NCI-H345 treated with DMSO at 0.1 percent for 48 hours (cell line): Measurements from ENCODE around the gene MAP4K2.

Experiments used
- DNase-seq: peaks from one replicate; lab custom pipeline; 2025; ENCODE audit not compliant: unreplicated experiment; lab: John Stamatoyannopoulos, UW

MAP4K2 gene

DNA sequence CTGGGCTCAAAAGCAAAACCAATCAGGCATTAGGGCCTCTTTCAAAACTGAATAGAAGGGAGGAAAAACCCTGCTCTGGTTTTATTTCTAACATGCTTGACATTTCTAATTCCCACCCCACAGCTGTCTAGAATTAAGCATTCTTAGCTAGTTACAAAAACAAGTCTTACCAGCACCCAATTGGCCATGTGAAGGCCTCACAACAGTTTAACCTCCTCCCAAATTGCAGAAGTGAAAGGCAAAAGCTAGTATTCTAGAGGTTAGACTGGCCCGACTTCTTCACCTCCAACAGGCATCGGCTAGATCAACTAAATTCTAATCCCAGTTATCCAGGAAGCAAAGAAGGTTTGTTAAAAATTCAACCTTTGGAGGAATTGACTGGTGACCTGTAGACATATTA is 31.2 kb downstream of the MAP4K2 start:
- no peak for DNase-seq

- DNase-seq, result no peak
Observed at GRCh38 chr11:64770120-64770519, 32.9 kb downstream of the MAP4K2 start.

DNA sequence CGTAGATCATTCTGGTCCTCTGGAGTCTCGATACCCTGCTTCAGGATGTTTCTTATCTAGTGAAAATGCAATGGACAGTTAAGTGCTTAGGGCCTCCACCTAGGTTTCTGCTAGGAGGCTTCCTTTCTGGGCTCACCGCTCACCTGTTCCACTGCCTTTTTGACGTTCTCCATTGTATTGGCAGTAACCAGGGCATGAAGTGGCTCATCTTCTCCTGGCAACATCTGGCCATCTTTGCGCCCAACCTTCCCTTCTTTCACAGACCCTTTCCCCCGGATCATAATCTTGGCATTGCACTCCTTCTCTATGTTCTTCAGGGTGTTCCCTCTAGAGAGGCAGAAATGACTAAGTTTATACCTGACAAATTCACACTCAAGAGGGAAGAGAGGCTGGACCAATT is 33.7 kb downstream of the MAP4K2 start:
- DNase-seq, result no peak

- no peak for DNase-seq
Observed at GRCh38 chr11:64768300-64768694, 34.7 kb downstream of the MAP4K2 start.

- DNase-seq, result no peak
Observed at GRCh38 chr11:64767344-64768299, 35.4 kb downstream of the MAP4K2 start.

DNA sequence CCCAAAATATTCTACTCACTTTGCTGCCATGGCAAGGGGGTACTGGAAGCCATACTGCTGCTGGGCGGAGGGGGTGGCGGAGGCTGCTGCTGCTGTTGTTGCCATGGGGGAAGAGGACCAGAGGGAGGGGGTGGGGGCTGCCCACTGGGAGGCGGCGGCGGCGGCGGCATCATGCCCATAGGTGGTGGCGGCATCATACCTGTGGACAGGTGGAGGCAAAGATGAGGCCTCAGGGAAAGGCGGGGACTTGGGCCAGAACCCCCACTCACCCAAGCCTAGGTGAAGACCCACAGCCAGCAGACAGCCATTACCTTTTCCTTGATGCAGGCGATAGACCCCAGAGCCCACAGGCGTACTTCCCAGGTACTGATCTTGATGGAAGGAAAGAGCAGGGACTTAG is 36.1 kb downstream of the MAP4K2 start:
- DNase-seq, result no peak

DNA sequence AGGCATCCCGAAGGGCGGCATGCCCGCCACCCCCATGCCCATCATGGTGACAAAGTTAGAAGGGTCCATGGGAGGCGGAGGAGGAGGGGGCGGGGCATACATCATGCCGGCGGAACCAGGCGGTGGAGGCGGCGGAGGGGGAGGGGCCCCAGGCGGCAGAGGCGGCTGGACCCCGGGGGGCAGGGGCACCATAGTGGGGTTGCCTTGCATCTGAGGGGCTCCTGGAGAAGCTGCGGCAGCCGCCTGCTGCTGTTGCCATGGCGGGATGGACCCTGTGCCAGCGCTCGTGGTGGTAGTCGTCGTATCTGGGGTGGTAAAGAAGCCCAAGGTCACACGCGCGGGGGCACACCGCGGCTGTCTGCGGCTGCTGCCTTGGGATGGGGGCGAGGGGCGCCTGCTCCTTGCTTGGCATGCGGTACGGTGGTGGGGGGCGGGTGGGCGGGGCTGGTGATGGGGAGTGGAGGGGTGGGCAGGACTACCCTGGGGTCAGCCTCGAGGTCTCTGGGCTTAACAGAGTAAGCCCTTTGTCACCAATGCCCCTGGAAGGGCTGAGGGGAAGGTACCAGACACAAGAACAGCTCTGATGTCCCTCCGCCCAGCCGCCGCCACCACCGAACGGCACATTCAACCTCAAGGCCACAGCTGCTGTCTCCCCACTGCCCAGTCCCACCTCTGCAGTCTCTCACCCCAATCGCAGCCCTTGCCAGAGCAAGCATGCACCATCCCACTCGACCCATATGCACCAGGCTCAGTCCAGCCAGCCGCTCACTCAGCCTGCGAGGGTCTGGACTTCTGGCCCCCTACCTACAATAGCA is 37.0 kb downstream of the MAP4K2 start:
- DNase-seq, result no peak

DNA sequence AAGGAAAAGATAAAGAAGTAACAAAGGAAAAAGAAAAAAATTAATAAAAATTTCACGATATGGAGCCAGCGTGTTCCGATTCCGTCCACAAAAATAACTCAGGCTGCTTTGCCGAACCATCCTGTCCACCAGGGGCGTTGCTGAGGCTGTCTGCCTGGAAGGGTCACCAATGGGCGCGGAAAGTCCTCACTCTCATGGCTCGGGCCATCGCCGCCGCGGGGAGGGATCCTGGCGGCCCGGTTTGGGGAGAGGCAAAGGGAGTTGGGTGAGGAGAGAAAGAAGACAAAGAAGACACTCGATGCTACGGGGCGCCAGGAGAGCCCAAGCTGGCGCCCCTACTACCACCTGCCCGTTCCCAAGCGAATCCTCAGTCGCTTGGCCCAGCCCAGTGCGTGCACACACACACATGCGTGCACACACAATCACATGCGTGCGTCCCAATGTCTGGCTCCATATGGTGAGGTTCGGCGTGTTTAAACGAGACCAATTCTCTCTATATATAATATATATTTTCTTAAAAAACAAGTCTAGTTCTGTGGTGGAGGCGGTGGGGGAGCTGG is 37.6 kb downstream of the MAP4K2 start:
- DNase-seq, result no peak

DNA sequence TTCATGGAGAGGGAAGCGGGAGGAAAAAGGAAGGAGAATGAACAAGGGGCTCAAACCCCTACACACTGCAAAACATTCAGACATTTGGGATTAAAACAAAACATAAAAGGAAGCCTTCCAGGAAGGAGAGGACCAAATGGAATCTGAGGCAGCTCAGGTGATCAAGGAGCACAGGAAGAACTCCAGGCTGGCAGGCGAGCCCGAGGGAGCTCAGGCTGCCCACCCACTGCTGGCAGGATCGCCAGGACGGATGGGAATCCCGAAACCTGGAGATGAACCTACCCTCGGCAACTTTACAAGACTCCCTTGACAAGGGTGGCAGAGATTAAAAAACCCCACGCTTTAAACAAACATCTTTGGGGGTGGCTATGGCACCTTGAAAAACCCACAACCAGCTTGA is 38.3 kb downstream of the MAP4K2 start:
- DNase-seq, result no peak

- DNase-seq, result no peak
Observed at GRCh38 chr11:64764040-64764611, 38.9 kb downstream of the MAP4K2 start.

GRCh38 chr11:64763526-64764039 is 39.4 kb downstream of the MAP4K2 start:
- no peak for DNase-seq

GRCh38 chr11:64762674-64763525 is 40.1 kb downstream of the MAP4K2 start:
- DNase-seq, result peak; percentile 22

- DNase-seq, result no peak
Observed at GRCh38 chr11:64762277-64762673, 40.7 kb downstream of the MAP4K2 start.

DNA sequence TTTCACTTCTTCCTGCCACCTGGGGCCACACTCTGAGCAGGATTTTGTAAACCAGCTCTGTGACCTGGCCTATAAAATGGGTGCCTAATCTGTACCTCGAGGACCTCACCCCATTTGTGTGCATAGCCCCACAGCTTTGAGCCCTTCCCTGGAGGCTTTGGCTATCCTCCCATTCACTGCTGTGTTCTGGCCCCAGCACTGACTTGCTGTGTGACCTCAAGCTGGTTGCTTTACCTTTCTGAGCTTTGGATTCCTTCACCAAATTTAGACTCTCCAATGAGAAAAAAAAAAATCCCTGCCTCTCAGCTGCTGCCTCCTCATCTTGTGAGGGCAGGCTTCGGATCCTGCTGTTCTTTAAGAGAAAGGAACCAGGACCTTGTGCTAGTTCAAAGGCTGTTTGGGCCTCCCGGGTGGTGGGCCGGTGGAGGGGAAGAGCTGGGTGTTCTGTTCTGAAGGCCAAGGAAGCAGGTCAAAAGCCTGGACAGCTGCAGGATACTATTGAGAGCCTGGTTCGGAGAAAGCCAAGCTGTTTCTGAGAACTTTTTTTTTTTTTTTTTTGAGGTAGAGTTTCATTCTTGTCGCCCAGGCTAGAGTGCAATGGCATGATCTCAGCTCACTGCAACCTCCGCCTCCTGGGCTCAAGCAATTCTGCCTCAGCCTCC is 42.1 kb downstream of the MAP4K2 start:
- DNase-seq, result no peak

DNA sequence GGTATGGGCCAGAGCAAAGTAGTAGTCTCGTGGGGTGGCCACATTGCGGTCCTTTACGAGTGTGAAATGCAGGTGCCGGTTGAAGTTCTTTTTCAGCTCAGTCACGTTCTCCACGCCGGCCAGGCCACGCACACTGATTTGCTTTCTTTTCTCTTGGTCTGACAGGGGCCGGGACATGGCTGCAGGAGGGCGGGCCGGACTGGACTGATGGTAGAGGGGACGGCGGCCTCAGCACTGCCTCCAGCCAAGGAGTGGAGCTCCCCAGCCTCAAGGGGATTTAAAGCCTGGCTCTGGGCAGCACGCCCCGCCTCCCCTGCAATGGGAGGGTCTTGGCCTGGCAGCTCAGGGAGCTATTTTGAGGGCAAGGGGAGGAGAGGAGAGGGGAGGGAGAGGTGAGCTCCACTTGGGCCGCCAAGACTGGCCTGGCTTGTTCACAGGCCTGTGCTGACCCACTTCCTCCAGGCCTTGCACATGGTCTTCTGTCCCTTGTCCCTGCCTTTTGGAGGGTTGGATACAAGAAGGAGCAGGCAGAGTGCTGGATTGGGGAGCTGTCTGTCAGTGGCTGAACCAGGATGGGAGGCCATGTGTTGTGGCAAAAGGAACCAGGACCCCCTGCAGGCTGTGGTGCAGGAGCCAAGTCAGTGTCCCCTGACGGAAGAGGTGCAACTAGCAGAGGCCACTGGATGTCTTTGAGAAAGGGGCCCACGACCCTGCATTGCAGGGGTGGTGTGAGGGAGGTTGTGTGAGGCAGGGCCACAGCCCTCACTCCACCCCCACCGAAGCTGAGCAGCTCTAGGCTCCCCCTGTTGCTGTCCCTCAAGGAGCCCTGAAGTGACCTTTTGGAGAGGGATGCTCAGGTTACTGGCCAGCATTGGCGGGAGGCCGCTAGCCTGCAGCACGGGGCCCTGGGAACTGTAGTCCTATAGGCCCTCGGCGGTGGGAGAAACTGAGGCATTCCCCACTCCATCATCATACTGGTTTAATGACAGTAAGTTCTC is 43.0 kb downstream of the MAP4K2 start, which contains the start of gene PYGM:
Gene PYGM (minus strand): TSS at position 253 of the 998 bp plus-strand sequence. CDS start 76 bp downstream, at position 177.
- DNase-seq, result no peak

DNA sequence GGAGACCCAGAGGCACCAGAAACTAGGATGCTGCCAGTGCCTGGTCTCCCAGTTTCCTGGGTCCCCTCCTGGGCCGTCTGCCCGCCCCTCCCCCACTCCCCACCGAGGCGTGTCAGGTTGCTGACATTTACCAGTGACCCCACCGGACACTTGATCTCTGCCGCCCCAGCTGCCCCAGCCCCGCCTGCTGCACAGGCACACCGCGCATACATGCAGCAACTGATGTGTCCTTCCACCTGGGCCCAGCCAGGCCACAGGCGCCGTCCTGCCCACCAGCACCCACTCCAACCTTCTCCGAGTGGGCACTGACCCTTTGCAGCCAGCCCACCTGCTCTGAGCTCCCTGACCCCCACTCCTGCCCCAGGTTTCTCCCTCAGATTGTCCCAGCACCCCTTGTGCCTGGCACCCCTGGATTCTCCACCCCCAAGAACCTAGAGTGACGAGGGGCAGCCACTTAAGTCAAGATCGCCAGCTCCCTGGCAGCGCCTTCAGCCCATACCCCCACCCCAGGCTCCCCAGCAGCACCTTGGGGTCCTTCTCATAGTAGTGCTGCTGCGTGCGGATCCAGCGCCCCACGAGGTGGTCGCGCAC is 43.8 kb downstream of the MAP4K2 start:
- DNase-seq, result no peak

DNA sequence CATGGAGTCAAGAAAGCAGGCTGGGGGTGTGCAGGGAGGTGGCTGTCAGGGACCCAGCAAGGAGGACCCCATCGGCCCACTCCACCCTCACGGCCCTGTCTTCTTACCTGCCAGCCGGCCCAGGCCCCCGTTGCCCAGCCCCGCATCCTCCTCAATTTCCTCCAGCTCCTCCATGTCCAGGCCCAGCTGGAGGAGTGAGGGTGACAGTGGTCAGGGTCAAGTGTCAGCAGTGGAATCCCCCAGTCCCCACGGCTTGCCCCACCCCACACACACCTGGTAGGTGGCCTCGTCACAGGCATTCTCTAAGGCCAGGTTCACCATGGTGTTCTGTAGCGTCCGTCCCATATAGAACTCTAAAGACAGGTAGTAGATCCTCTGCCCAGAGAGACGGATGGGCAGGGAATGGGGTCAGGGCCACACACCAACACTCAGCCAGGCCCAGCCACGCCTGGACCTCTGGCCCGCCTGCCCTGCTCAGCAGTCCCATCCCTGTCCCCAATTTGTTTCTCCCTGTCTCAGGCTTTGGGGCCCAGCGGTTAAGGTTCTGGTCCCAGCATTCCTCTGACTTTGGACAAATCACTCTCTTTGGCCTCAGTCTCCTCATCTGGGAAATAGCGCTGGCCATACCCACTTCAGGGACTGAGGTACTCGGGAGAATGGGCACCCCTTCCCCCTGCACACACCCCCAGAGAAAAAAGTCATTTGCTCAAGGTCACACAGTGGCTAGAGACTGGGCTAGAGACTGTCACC is 44.5 kb downstream of the MAP4K2 start:
- no peak for DNase-seq
